ENCODE measurements around the gene BTBD9. TPM values are rescaled to one million over a fixed set of nuclear protein-coding genes. Genes with fewer than 3 reads are reported as not detected.

Gene BTBD9
- total RNA-seq, 4 donors from 2014 or later = 11.7 to 17.7 (median 14.1) TPM

DNA sequence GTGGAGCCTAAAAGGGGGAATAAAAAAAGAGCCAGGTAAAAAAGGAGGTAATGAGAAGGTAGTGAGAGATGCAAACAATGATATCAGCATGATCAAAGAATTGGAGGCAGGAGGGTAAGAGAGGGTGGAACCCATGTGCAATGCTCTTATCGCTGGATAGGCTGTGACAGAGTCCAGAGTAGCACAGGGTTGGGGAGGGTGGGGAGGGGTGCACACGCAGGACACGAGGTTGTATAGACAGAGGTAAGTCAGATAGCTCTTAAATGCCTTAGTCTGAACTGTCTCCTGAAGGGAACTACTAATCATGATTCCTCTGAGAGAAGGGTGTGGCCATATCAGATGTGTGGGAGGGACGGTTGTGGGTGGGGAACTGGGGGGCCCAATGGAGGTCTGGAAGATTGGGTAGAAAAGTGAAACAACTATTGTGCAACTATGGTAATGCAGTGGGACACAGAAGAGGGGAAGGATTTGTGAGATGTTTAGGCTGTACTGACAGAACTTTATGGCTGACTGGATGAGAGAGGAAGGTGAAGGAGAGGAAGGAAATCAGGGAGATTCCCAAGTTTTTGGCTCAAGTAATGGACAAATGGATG lies 354.8 kb downstream of the BTBD9 start:
- TF ChIP-seq, protein P1, sequence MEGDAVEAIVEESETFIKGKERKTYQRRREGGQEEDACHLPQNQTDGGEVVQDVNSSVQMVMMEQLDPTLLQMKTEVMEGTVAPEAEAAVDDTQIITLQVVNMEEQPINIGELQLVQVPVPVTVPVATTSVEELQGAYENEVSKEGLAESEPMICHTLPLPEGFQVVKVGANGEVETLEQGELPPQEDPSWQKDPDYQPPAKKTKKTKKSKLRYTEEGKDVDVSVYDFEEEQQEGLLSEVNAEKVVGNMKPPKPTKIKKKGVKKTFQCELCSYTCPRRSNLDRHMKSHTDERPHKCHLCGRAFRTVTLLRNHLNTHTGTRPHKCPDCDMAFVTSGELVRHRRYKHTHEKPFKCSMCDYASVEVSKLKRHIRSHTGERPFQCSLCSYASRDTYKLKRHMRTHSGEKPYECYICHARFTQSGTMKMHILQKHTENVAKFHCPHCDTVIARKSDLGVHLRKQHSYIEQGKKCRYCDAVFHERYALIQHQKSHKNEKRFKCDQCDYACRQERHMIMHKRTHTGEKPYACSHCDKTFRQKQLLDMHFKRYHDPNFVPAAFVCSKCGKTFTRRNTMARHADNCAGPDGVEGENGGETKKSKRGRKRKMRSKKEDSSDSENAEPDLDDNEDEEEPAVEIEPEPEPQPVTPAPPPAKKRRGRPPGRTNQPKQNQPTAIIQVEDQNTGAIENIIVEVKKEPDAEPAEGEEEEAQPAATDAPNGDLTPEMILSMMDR (IDR thresholded peaks at IDR 0.05; ENCODE audit: low read depth) = no peak

DNA sequence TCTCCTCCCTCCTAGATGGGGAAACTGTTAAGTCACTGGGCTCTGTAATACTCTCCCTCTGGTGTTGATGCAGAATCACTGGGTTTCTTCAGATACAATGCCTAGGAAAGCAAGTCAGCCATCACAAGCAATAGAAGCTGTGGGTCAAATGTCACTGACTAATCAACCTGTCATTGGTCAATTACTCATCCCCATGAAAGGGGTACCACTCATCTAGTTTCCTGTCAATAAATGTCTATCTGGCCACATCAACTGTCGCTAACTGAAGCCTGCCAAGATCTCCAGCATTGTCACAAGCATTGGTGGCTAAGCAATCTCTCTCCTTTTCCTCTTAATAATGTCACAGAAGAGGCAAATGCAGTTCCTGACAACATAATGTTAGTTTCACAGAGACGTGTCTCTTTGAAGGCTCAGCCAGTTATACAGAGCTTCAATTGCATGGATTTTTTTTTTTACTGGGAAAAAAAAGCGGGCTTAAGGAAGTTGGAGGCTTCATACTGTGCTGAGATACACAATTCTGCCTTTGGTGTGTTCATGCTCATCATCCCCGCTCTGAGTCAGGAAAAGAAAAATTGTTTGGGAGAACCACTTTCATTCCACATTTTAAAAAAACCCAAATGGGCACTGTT lies 355.9 kb downstream of the BTBD9 start:
- TF ChIP-seq, protein P1 (IDR thresholded peaks at IDR 0.05; ENCODE audit: low read depth) = no peak

DNA sequence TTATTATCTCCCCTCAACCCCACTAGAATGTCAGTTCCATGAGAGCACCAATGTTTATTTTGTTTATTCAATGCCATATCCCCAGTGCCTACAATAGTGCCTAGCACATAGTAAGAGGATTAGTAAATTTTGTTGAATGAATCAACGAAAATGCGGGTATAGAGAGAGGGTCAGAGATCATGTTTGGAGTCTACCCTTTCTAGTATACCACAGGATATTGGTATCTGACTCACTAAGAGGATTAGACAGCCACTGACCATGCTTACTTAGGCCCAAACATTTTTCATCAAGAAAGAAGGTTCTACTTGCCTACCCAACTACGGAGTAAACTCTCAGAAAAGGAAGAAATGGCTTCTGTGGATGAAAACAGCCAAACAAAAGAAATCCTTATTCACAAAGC lies 356.8 kb downstream of the BTBD9 start:
- TF ChIP-seq, protein P1 (IDR thresholded peaks at IDR 0.05; ENCODE audit: low read depth) = no peak

DNA sequence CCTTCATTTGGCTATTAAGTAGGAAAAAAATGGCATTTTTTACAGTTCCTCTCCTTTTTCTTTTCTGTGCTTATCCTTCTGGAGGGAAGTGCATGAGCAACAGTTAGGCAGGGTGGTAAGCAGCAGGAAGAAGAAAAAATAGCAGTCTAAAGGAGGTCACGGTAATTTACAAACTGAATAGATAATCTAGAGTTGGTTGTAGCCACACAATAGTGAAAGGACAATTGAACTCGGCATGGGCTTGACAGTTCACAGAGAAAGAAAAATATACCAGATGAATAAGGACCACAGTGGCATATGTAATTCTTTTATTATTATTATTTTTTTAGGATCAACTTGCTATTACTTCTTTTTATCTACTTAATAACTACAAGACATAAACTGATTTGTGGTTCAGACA lies 358.6 kb downstream of the BTBD9 start:
- TF ChIP-seq, protein P1 (IDR thresholded peaks at IDR 0.05; ENCODE audit: low read depth) = no peak

DNA sequence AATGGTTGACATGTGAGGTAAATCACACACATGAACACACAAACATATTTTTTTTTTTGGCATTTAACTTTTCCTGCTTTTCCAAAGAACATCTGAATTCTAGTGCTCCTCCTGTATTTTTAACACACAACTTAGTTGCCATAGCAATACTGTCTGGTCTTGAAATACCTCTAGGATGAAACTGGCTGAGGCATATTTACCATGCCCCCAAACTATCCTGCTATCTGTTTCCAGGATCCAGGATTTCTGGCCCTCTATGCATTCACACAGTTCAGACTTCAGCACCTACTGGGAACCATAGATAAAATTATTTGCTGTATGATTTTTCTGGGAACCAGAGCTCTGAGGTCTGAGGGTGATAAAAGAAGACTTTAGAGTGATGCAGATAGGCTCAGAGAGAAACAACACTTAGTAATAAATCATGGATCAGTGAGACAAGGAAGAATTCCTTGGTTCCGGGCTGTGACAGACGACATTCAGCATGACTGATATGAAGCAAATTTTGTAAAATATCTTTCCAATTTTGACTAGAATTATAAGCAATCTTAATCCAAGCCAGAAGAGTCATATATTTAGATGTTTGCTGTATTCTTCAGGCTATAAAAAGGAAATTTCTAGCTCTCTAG lies 359.7 kb downstream of the BTBD9 start:
- TF ChIP-seq, protein P1 (IDR thresholded peaks at IDR 0.05; ENCODE audit: low read depth) = no peak

DNA sequence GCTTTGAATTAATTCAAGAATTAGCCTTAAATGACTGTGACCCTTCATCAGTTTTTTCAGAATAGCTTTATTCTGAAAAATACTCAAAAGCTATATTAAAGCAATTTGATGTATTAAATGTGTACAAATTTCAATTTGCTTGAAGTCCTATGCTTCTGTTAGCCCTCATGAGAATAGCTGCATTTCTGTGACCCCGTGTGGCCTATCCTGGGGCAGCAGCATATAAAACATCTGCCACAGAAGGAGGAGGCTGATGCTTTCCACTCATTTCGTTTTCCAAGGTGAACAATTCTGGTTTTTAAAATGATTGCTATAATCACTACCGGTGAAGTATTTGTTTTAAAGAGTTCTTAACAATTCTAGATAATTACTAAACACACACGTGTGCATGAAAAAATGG lies 360.3 kb downstream of the BTBD9 start:
- TF ChIP-seq, protein P1 (IDR thresholded peaks at IDR 0.05; ENCODE audit: low read depth) = no peak

DNA sequence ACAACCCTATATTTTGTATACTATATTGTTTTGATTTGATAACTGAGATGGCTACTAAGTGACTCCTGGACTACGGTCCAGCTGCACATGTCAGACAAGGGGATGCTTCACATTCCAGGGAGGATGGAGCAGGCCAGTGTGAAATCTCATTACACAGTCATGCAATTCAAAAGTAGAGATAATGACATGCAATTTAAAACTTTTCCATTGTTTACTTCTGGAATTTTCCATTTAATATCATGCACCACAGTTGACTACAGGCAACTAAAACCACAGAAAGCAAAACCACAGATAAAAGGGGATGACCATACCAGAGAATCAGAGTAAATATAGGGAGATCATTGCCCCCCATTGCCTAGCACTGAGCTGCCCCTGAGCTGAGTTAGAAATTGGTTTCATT lies 366.4 kb downstream of the BTBD9 start:
- TF ChIP-seq, protein P1 (IDR thresholded peaks at IDR 0.05; ENCODE audit: low read depth) = no peak
